GM19238 (cell line): ENCODE data around the gene DAGLA.
A peak's percentile ranks its signal among the peaks of the same experiment; 100 is the strongest.

Source experiments
- DNase-seq: peaks from one replicate; pipeline ENCODE4 v3.0.0; 2011; ENCODE audit warnings: low spot score; ENCODE audit not compliant: insufficient read length

The DAGLA gene

DNA sequence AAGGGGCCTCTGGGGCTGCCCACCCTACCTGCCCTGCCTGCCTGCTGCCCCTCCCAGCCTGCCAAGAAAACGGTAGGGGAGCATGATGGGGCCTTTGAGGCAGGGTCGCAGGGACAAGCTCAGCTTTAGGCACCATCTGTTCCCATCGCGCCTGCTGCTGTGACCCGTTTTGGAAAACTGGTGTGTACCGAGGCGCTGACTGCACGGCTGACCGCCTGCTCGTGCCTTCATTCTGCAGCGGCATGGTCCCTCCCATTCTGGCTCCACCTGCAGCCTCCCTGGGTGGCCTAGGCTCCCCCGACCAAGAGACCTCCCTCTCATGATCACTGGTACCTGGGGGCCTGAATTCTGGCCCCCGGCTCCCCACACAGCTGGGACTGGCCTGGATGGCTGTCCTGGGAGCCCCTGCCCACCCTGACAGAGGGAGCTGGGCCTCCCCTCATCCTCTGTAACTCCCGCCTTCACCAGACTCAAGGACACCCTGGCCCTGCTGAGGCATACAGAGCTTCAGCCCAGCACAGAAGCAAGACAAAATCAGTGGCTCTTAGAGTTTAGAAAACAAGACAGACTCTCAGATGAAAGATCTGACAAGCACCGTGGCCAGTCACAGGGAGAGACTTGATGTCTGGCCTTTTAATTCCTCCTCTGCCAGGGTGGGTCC, 65.7 kb downstream of the DAGLA start:
- no peak for DNase-seq

DNA sequence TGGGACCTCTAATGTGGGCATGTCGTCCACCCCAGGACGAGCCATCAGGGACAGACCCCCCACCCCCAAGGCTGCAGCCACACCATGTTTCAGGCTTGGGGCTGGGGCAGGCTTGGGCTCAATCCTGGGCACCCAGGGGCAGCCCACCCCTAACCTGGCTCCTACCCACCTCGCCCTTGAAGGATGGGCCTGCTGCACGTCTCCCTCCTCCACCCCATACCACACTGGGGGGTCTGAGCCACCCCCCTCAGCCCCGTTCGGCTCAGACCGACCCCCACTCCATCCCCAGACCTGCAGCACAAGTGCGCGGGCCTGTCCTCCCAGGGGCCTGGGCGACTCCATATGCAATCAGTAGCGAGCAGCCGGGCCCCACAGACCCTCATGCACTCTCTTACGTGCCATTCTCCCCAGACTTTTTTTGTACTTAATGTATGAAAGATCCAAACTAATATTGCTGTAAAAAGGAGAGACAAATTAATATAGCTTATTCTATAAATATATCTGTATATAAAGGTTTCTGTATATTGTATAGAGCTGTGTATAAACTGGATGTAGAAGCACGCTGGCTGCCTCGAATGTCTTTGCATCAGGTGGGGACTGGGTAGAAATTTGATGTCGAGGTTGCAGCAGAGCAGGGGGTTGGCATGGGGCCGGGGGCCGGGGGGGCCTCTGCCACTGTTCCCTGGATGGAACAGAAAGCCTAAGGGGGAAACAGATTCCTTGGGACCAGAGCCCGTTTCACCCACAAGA, 66.4 kb downstream of the DAGLA start:
- DNase-seq, result no peak

DNA sequence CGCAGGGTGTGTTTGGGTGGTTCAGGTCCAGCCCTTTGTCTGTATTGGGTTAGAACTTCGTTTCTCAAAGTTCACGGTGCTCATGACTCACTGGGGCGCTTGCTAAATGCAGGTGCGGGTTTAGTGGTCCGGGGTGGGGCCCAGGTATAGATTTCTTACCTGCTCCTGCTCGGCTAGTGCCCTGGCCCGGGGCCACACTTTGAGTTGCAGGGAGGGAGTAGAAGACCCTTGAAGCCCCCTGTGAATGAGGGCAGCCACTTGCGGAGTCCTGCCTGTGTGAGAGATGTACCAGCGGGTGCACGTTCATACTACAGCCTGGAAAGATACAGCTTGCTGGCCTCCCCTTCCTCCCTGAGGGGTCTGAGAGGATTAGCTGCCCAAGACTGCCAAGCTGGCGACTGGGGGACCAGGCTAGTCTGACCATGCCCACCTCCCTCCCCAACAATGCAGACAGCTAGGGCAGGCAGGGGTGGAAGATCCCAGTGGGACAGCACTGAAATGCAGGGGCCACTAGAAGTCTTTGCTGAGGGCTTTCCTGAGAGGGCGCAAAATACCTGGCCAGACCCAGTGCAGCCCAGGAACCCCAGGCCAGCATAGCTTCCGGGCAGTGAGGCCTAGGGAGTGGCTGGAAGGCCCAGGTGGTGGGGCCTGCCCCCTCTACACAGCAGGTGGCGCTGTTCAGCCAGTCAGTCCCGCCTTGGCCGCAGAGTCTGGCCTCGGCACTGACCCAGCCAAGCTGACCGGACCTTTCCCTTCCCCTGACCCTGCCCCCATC, 67.2 kb downstream of the DAGLA start:
- peak; percentile 77 for DNase-seq

DNA sequence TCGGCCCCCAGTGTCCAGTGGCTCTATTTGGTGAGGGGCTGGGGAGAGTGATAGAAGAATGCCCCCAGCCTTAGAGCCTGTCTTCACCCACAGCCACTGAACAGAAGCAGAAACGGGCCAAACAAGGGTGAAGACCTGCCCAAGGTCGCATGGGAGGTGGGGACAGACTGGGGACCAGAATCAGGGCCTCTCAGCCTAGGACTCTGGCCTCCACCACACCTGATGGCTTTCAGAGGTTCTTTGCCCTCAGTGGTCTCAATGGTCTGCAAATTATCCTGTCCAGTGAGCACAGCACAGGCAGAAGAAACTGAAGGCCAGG, 67.7 kb downstream of the DAGLA start:
- no peak for DNase-seq

DNA sequence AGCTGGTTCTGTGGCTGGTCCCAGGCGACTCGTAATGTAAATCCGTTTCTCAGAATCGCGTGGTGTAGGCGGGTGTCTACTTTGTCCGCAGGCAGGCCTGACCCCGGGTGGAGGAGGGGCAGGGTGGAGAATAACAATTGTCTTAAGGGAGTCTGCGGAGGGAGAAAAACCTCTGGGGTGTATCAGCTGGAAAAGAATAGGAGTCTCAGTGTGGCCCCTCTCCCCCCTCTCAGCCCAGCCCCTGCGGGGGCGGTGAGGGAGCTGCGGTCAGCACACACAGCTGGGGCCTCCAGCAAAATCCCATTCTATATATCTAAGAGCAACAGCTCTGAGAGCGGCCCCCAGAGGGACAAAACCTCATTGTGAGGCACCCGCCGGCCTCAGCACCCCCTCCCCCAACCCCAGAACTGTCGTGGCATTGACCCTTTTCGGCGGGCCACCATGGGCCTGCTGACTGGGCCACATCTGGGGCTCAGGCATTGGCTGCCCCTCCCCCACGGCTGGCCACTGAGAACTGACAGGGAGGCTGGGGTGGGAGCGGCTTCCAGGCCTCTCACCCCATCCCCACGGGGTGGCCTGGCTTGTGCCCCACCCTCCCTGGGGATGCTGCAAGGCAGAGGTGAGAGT, 69.5 kb downstream of the DAGLA start:
- DNase-seq, result no peak

DNA sequence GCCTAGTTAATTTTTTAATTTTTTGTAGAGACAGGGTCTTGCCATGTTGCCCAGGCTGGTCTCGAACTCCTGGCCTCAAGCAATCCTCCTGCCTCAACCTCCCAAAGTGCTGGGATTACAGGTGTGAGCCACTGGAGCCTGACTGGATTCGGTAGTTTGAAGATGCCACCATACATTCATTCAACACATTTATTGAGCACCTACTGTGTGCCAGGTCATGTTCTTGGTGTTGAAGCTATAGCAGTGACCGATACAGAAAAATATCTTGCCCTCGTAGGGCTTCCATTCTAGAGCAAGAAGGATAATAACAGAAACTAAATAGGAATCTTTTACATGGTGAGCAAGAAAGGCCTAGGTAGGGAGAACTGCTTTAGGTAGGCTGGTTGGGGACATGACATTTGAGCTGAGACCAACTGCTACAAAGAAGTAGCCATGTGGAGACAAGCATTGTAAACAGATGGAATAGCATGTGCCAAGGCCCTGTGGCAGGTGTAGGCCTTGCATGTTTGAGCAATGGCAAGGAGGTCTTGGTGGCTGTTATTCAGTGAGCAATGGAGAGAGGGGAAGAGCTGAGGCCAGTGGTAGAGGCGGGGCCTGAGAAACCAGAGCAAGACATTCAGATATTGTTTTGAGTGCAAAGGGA, 70.6 kb downstream of the DAGLA start:
- DNase-seq, result no peak

DNA sequence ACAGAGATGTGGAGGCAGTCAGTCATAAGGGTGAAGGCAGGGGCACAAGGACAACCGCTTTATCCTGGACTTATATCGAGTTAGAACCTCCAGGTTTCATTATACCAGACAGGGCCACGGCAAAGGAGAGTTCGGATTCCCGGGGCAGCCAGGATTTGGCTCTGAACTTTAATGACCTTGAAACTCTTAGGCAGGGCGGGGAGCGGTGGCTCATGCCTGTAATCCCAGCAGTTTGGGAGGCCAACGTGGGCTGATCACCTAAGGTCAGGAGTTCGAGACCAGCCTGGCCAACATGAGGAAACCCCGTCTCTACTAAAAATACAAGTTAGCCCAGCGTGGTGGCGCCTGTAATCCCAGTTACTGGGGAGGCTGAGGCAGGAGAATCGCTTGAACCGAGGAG, 71.2 kb downstream of the DAGLA start:
- no peak for DNase-seq

DNA sequence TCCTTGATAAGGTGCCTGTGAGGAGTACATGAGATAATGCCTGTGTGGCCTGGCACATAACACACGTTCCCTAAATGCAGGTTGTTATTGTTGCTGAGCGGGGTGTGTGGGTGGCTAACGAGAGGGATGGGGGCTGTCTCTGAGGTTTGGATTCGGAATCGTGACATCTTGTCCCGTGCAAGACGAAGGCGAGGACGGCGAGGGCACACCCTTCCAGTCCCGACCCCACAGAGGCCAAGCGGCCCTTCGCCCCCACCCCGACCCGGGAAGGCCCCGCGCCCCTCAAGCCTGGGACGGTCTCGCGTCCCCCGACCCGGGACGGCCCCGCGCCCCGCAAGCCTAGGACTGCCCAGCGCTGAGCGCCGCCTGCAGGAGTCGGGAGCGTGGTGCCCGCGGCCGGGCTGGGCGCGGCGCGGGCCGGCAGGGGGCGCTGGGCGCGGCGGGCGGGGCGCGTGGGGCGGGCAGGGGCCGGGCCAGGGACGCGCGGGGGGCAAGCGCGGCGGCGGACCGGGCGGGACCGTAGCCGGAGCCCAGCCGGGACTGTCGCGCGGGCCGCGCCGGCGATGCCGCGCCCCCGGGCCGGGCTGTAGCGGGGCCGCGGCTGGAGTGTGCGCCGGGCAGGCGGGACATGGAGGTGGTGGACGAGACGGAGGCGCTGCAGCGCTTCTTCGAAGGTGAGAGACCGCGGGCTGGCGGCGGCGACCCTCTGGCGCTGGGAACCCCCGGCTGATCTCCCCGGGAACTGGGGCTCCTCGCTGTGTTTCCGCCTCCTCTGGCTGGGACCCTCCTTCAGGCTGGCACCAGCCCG, 72.1 kb downstream of the DAGLA start, which contains the start of gene MYRF:
MYRF (plus strand) TSS at position 520 of the 808 bp plus-strand sequence; CDS start at position 629, 109 bp downstream.
- peak; percentile 68 for DNase-seq

DNA sequence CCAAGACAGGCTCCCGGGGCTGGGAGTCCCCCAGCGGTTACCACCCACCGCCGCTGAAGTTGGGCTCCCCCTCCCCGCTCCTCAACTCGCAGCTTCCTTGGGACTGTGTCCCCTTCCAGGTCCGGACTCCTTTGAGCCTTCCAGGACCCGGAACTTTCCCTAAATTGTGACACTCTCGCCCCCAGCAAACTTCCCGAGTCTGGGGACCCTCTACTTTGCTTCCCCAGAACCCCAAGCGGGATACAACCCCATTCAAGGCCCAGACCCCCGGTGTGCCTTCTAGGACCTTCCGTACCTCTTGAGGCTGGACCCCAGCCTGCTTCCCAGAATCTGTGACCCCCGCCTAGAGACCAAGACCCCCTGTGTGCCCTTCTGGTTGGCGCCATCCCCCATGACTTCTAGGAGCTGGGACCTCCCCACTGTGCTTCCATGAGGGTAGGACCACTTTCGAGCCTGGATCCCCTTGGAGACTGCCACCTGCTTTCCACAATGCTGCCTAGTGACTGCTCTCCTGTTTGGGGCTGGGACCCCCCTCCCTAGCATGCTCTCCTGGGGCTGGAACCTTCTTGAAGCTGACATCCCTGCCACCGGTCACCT, 72.8 kb downstream of the DAGLA start:
- DNase-seq, result no peak

DNA sequence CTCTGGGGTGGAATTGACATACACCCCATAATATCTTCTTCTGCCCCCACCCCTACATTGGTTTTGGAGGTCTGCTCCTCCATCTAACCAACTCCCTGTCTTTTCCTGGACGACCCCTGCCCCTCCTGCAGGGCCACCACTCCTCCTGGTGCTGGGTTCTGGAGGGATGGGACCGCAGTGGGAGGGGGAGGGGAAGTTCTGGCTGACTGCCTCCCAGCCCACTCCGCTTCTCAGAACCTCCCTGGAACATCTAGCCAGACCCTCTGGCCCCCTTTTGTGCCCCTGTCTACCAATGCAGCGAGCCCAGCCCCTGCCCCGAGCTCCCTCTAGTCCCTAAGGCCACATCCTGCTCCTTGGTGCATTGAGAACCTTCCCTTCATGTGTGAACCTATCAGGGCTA, 73.5 kb downstream of the DAGLA start:
- DNase-seq, result no peak

DNA sequence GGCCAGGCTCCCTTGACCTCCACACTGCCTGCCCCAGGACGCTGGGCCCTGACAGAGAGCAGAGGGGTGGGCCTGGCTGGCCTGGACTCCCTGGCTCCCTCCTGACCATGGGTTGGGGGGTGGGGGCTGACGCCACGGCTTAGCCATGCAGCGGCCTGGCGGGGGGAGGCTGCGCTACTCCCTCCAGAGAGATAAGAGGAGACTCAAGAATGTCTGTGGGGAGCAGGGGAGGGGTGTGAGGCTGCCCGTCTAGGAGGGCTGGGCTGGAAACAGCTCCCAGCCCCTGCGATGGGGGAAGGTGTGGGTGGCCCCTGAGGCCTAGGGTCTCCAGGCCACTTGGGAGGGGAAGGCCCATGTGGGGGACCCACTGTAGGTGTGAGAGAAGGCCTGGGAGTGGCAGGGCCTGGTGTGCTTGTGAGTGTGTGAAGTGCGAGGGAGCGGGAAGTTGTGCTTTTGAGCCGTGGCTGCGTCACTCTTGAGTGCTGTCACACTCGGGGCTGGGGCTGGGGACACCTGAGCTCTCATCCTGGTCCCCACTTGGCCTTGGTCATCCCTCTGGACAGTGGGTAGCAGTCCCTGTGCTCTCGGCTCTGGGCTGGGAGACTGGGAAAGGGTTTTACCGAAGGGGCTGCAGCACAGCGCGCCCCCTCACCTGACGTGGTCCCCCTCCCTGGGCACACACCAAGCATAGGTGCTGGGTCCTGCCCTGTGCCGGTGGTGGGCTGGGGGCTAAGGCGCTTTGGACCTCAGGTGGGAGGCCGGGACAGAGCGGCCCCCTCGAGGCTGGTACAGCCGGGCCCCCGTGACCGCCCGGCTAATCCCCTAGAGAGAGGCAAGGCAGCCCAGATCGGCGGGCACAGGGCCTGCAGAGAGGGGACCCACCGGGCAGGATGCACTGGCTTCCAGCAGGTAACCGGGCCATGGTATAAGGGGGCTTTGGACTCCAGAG, 74.6 kb downstream of the DAGLA start:
- DNase-seq, result no peak

DNA sequence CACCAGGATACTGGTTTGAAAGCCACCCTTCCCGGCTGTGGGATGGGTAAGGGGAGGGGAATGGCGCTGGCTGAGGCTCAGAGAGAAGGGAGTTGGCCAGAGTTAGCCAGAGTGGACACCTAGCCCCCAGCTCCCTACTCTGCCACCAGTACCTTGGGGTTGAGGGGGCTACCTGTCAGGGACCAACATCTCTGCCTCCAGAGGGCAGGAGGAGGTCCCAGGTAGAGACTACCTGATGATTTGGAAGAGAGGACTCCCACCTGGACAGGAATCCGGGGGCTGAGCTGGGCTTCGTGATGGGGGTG, 75.9 kb downstream of the DAGLA start:
- DNase-seq, result no peak

DNA sequence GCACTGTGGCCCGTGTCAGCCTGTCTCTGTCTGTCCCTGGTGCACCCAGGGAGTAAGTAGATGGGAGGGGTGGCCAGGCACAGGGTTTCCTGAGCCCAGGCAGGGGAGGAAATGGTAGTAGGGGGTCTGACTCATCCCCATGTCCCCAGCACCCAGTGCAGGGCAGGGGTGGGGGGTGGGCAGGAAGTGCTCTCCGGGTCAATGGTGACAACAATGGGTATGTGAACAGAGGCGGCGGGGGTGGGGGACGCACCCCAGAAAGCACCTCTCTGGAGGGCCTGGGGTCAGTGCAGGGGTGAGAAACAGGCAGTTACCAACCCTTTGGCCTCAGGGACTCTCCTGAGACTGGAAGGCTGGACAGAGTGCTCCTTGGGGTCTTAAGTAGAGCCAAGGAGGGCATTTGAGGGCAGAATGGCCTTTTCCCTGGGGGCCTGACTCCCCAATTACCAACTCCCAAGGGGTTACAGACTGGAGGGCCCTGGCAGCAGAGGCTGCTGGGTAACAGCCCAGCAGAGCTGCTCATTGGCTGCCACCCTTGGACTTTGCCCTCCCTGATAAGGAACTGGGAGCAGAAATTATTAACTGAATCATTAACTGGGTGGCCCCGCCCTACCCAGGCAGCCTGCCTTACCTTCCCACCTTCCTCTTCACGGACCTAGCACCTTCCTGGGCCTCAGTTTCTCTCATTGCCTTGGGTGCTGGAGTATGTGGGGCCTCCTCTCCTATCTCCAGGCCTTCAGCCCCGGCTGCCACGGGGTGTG, 76.4 kb downstream of the DAGLA start:
- peak; percentile 71 for DNase-seq

DNA sequence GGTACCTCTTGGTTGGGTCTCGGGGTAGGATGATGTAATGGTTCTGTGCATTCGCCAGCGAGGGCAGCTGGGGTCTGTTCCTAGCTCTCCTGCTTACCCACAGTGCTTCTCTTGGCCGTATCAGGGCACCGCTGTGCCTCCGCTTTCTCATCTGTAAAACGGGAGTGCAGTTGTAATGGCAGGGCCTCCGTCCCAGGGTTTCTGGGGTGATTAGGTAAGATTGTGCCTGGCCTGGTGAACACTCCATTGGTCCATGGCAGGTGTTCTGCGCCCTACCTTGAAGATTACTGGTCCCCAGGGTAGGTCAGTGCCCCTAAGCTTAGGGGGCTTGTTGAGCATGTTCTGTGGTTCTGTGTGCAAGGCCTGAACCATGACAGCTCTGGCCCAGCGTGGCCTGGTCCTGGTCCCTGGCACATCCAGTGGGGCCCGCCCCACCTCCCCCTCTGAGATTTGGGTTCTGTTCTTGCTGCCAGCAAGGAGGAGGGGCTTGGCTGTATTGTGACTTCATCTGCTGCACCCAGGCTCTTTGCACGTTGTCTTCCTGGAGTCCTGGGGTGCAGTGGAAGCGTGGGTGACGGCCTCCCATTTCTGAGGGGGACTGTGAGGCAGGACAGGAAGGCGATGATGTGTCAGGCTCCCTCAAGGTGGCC, 77.1 kb downstream of the DAGLA start:
- DNase-seq, result no peak

DNA sequence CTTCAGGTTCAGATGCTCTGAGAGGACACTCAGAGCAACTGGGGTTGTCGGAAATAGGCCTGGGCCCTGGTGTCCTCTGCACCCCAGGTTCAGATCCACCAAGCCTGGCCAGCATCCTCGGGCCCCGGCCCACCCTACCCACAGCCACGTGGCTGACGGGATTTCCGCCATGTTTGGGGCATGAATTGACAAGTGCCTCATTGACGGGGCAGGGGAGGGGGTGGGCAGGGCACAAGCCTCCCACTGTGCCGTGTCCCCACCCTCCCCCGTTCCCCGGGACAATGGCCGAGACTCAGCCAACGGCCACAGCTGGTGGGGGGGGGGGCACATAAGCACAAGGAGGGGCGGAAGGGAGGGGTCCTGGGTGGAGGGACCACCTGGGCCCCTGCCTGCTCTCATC, 80.8 kb downstream of the DAGLA start:
- DNase-seq, result no peak

DNA sequence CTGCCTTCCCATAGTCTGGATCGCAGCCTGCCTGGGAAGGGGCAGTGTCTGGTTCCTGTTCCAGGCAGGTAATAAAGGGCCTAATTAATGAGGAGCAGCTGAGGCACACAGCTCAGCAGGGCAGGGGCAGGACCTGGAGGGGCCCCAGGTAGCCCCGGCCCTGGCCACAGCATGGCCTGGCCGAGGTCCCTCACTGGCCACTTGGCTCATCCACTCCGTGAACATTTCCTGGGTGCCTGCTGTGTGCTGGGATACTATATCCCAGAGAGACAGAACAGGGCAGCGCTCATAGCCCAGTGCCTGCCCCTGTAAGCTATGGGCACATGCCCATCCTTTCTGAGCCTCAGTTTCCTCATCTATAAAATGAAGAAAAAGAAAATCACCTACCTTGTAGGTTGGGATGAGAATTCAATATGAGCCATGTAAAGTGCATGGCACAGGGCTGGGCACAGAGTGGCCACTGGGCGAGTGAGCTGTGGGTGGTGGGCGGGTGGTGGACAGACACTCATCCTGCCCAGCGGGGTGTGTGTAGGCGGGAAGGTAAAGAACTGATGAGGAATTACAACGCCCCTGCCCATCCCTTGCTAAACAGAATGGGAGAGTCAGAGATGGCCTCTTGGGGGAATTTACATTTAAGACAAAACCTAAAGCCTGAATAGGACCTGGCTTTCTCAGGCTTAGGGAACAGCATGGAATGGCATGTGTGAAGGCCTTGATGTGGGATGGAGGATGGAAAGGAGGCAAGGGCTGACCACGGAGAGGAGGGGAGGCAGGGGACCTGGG, 81.4 kb downstream of the DAGLA start:
- DNase-seq, result no peak

DNA sequence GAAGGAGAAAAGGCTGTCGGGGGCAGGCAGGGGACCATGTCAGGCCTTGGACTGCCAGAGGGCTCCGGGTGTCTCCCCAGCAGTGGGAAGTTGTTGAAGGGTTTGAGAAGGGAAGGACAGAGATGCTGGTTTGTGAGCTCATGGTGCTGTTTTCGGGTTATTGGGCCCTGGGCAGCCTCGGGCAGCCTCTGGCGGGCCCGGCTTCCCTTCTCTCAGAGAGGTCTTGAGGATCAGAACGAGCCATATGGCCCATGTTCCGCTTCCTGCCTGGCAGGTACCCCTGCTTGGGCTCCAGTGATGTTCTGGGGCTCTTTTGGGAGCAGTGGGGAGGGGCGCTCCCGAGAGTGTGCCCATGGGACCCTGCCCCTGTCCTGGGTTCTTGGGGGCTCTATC, 82.0 kb downstream of the DAGLA start:
- DNase-seq, result no peak
